Breast epithelium (tissue), 4 donors: Measurements from ENCODE around the gene GLIS1. TPM values are rescaled to one million over a fixed set of nuclear protein-coding genes. Genes with fewer than 3 reads are reported as not detected.

ENCODE experiments used
- DNase-seq, 2 donors: peaks; one replicate each; pipeline ENCODE4 v3.0.0-alpha.2; 2019; ENCODE audit warnings: low spot score in 2 of 2
- H3K27ac ChIP-seq, 2 donors: fragments of 200-600 bp; sonication (generic) in 1 of 2; one replicate each; pipeline ENCODE4 v1.5.1; 2016 to 2019; ENCODE audit warnings: mild to moderate bottlenecking in 1 of 2
- H3K27me3 ChIP-seq, 2 donors: fragments of 200-600 bp; sonication (generic) in 1 of 2; one replicate each; pipeline versions ENCODE4 v1.5.1 to v1.6.0; 2017 to 2019; ENCODE audit warnings: control low read depth in 1 of 2, mild to moderate bottlenecking in 1 of 2
- H3K36me3 ChIP-seq: fragments of 200-600 bp; one replicate; pipeline ENCODE4 v1.5.1; 2019
- H3K4me1 ChIP-seq, 2 donors: fragments of 200-600 bp; sonication (generic); one replicate each; pipeline ENCODE4 v1.5.1; 2016 to 2019; ENCODE audit warnings: control low read depth in 1 of 2
- H3K4me3 ChIP-seq, 3 donors: fragments of 200-600 bp; sonication (generic); 1 replicate in 2 of 3; 2 replicates in 1 of 3; pipeline ENCODE4 v1.5.1; 2016 to 2019; ENCODE audit warnings: mild to moderate bottlenecking in 3 of 3, moderate library complexity in 2 of 3
- H3K9me3 ChIP-seq, 2 donors: fragments of 200-600 bp; sonication (generic) in 1 of 2; one replicate each; pipeline ENCODE4 v1.5.1; 2016 to 2019; ENCODE audit warnings: control low read depth in 1 of 2
- CTCF ChIP-seq, 3 donors: fragments of 450-650 bp; IDR thresholded peaks; one replicate each; pipeline ENCODE4 v1.5.1; 2016 to 2017; ENCODE audit warnings: antibody characterized with exemption in 3 of 3, mild to moderate bottlenecking in 3 of 3, moderate library complexity in 3 of 3
- POLR2A ChIP-seq: fragments of 450-650 bp; IDR thresholded peaks from one replicate; pipeline ENCODE4 v1.6.1; 2016; ENCODE audit warnings: antibody characterized with exemption, mild to moderate bottlenecking, moderate library complexity
- POLR2AphosphoS5 ChIP-seq, 3 donors: sonication (generic); formaldehyde crosslinking; IDR thresholded peaks; one replicate each; pipeline ENCODE4 v1.6.1; 2017; ENCODE audit warnings: antibody characterized with exemption in 3 of 3
- intact Hi-C: fragments of 100-400 bp; cut with DNase I; formaldehyde crosslinking; loops from one replicate; pipeline ENCODE4 v1.15.1; 2023; ENCODE audit warnings: low total_unique reads
- total RNA-seq, 3 donors: library from RNA; depleted of rRNA; stranded (reverse); fragments of >200 nt; gene quantifications; one replicate each; pipeline ENCODE4 v1.1.0, GENCODE V29; 2016

Gene GLIS1
- total RNA-seq, 3 donors from 2014 or later = 0.16 to 2.0 (median 0.59) TPM

- Histone ChIP-seq H3K9me3 (no peaks in the 10 kb centered on the region), H3K27ac (no peak overlapping the region), H3K4me3 (no peak overlapping the region), H3K4me1 (no peaks in the 10 kb centered on the region), H3K36me3 (no peaks in the 10 kb centered on the region), H3K27me3 (no peaks in the 10 kb centered on the region)
- TF ChIP-seq POLR2A (no peak), CTCF (IDR thresholded peaks at IDR 0.05) (no peak), POLR2AphosphoS5 (IDR thresholded peaks at IDR 0.05) (no peak)
- DNase-seq = no peak
- intact Hi-C loops = no loop called here
Measured at GRCh38 chr1:53715478-53715877, 23.5 kb downstream of the GLIS1 start.

- H3K4me3 ChIP-seq = no peak overlapping the region
- no peak for TF ChIP-seq CTCF (IDR thresholded peaks at IDR 0.05)
- no peaks in the 10 kb centered on the region for H3K9me3 ChIP-seq
- no peak for DNase-seq
- H3K36me3 ChIP-seq = no peaks in the 10 kb centered on the region
- intact Hi-C loops = no loop called here
- H3K27ac ChIP-seq = no peak overlapping the region
- no peaks in the 10 kb centered on the region for H3K4me1 ChIP-seq
- H3K27me3 ChIP-seq = no peaks in the 10 kb centered on the region
Measured at GRCh38 chr1:53712276-53712675, 26.7 kb downstream of the GLIS1 start.

GRCh38 chr1:53710584-53710983, 28.4 kb downstream of the GLIS1 start:
- DNase-seq = no peak

GRCh38 chr1:53708687-53709086, 30.3 kb downstream of the GLIS1 start:
- no peak for DNase-seq
- Histone ChIP-seq H3K4me3 (no peak overlapping the region), H3K27ac (no peak overlapping the region), H3K9me3 (no peaks in the 10 kb centered on the region), H3K36me3 (no peaks in the 10 kb centered on the region), H3K4me1 (no peaks in the 10 kb centered on the region), H3K27me3 (no peaks in the 10 kb centered on the region)
- intact Hi-C loops = no loop called here
- TF ChIP-seq POLR2AphosphoS5 (IDR thresholded peaks at IDR 0.05) (no peak), CTCF (IDR thresholded peaks at IDR 0.05) (no peak), POLR2A (no peak)

More at GRCh38 chr1:53710584-53710983, 28.4 kb downstream of the GLIS1 start:
- Histone ChIP-seq H3K27me3 (no peaks in the 10 kb centered on the region), H3K4me1 (no peaks in the 10 kb centered on the region), H3K36me3 (no peaks in the 10 kb centered on the region), H3K27ac (no peak overlapping the region), H3K9me3 (no peaks in the 10 kb centered on the region), H3K4me3 (no peak overlapping the region)
- intact Hi-C loops = no loop called here
- TF ChIP-seq POLR2A (no peak), CTCF (IDR thresholded peaks at IDR 0.05) (no peak), POLR2AphosphoS5 (IDR thresholded peaks at IDR 0.05) (no peak)

GRCh38 chr1:53706356-53706755, 32.6 kb downstream of the GLIS1 start:
- intact Hi-C loops = no loop called here
- no peaks in the 10 kb centered on the region for H3K36me3 ChIP-seq
- no peak overlapping the region for H3K4me3 ChIP-seq
- H3K27ac ChIP-seq = no peak overlapping the region
- no peaks in the 10 kb centered on the region for H3K9me3 ChIP-seq
- H3K4me1 ChIP-seq = no peaks in the 10 kb centered on the region
- DNase-seq = no peak
- H3K27me3 ChIP-seq = no peaks in the 10 kb centered on the region
- TF ChIP-seq POLR2A = no peak
- TF ChIP-seq CTCF (IDR thresholded peaks at IDR 0.05) = no peak
- TF ChIP-seq POLR2AphosphoS5 (IDR thresholded peaks at IDR 0.05) = no peak
